Activated naive CD8-positive, alpha-beta T cell treated with anti-CD3 and anti-CD28 coated beads, Interleukin-2, amount 50 U/mL, for 24 hours (primary cell): ENCODE measurements around the gene DNASE2B.
A peak's percentile ranks its signal among the peaks of the same experiment; 100 is the strongest.

Experiments
- ATAC-seq: fragments of 150-1000 bp; cut with Tn5 transposase; one replicate; pipeline ENCODE4 v1.10.0; 2021
- DNase-seq: peaks from one replicate; pipeline ENCODE4 v3.0.0; 2021
- H3K27ac Mint-ChIP-seq: one replicate; pipeline ENCODE4 v1.8.0; 2021; ENCODE audit warnings: mild to moderate bottlenecking, mixed read lengths
- H3K27me3 Mint-ChIP-seq: one replicate; pipeline ENCODE4 v1.8.0; 2021; ENCODE audit warnings: mixed read lengths
- H3K36me3 Mint-ChIP-seq: one replicate; pipeline ENCODE4 v1.8.0; 2021; ENCODE audit warnings: low read depth, mixed read lengths
- H3K4me1 Mint-ChIP-seq: one replicate; pipeline ENCODE4 v1.8.0; 2021; ENCODE audit warnings: mixed read lengths
- H3K4me3 Mint-ChIP-seq: one replicate; pipeline ENCODE4 v1.8.0; 2021; ENCODE audit warnings: mild to moderate bottlenecking, moderate library complexity, mixed read lengths
- H3K9me3 Mint-ChIP-seq: one replicate; pipeline ENCODE4 v1.8.0; 2021; ENCODE audit warnings: mixed read lengths

The DNASE2B gene

GRCh38 chr1:84422909-84423308 is 24.6 kb downstream of the DNASE2B start:
- Mint-ChIP-seq H3K9me3 (no peaks in the 10 kb centered on the region), H3K4me1 (no peaks in the 10 kb centered on the region), H3K27ac (no peak overlapping the region), H3K36me3 (no peaks in the 10 kb centered on the region), H3K4me3 (no peak overlapping the region), H3K27me3 (no peaks in the 10 kb centered on the region)
- ATAC-seq: no peak
- DNase-seq: no peak

DNA sequence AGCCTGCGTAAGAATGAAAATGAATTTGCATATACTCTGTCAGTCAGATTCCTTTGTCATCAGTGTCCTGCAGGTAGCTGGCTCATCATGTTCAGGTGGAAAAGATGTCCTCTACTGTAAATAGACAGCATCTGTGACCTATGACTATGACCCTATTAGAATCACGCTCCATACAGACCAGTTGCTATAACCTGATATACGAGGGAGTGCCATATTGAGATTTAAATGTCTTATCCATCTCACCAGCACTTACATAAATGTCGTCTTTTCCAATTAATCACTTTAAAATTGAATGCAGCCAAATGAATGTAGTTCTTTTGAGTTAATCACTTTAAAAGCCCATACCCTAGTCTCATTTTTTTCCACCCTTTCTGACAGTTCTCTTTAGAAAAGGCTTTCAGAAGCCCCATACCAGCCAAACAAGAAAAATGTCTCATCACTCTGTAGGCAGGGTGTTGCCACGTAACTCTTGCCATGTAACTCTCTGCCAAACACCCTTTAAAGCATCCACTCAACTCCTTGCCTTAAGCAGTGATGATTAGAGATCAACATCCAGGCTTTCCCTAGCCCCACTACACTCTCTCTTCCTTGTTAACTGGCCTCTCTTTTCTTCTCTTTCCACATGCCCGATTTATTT is 26.3 kb downstream of the DNASE2B start:
- H3K9me3 Mint-ChIP-seq: peaks cover 2% of the 10 kb centered on the region
- no peak overlapping the region for H3K27ac Mint-ChIP-seq
- peaks cover under 1% of the 10 kb centered on the region for H3K36me3 Mint-ChIP-seq
- no peak for DNase-seq
- no peak for ATAC-seq
- no peaks in the 10 kb centered on the region for H3K4me1 Mint-ChIP-seq
- no peak overlapping the region for H3K4me3 Mint-ChIP-seq
- H3K27me3 Mint-ChIP-seq: no peaks in the 10 kb centered on the region

GRCh38 chr1:84425150-84425896 is 27.0 kb downstream of the DNASE2B start:
- no peaks in the 10 kb centered on the region for H3K4me1 Mint-ChIP-seq
- DNase-seq: no peak
- H3K9me3 Mint-ChIP-seq: peaks cover 6% of the 10 kb centered on the region
- peaks cover 2% of the 10 kb centered on the region for H3K36me3 Mint-ChIP-seq
- ATAC-seq: no peak
- H3K27ac Mint-ChIP-seq: no peak overlapping the region
- no peak overlapping the region for H3K4me3 Mint-ChIP-seq
- no peaks in the 10 kb centered on the region for H3K27me3 Mint-ChIP-seq

GRCh38 chr1:84426376-84426775 is 28.1 kb downstream of the DNASE2B start:
- DNase-seq (no peak), ATAC-seq (no peak)
- Mint-ChIP-seq H3K4me3 (no peak overlapping the region), H3K27me3 (no peaks in the 10 kb centered on the region), H3K4me1 (no peaks in the 10 kb centered on the region), H3K27ac (no peak overlapping the region), H3K9me3 (peaks cover 9% of the 10 kb centered on the region), H3K36me3 (peaks cover 2% of the 10 kb centered on the region)

DNA sequence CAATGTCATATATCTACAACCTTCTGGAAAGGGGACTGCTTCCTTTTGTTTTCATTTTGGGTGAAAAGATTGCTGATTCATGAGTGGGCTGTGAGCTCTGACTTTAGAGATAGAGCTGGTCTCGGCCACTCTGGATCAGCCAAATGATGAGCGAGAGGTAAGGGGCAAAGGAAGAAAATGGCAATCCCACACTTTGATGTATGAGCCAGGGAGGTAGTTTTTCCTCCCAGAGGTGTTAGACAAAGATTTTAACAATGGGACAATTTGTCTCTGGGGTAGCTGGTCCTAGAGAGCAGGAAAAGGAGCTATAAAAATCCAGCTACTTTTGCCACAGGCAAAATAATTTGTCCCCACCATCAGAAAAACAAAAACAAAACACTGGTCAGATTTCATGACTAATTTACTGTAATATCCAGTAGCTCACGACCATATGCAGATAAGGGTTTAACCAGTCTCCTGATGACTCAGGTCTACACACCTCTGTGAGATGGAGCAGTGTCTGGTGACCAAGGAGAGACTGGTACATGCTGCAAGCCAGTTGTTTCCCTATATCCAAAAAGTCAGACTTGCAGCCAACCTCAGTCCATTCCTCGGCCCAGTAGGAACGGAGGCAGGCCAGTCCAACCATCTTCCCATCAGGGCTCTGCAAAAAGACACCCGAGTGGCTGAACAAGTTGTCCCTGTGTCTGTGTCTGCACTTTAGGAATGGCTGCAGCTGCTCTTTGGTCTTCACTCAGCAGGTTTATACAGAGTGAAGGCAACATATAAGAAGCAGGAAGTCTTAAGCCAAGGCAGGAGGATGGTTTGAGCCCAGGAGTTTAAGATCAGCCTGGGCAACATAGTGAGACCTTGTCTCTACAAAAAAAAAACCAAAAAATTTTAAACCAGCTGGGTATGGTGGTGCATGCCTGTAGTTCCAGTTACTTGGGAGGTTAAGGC is 29.2 kb downstream of the DNASE2B start:
- no peak overlapping the region for H3K4me3 Mint-ChIP-seq
- no peak for DNase-seq
- ATAC-seq: no peak

GRCh38 chr1:84428235-84428634 is 30.0 kb downstream of the DNASE2B start:
- Mint-ChIP-seq H3K27me3 (no peaks in the 10 kb centered on the region), H3K36me3 (peaks cover 2% of the 10 kb centered on the region), H3K4me3 (no peak overlapping the region), H3K27ac (no peak overlapping the region), H3K9me3 (peaks cover 9% of the 10 kb centered on the region), H3K4me1 (peaks cover 2% of the 10 kb centered on the region)
- ATAC-seq (no peak), DNase-seq (no peak)

More for the DNA sequence above, 29.2 kb downstream of the DNASE2B start:
- Mint-ChIP-seq H3K27ac (no peak overlapping the region), H3K4me1 (no peaks in the 10 kb centered on the region), H3K9me3 (peaks cover 9% of the 10 kb centered on the region), H3K27me3 (no peaks in the 10 kb centered on the region), H3K36me3 (peaks cover 2% of the 10 kb centered on the region)

DNA sequence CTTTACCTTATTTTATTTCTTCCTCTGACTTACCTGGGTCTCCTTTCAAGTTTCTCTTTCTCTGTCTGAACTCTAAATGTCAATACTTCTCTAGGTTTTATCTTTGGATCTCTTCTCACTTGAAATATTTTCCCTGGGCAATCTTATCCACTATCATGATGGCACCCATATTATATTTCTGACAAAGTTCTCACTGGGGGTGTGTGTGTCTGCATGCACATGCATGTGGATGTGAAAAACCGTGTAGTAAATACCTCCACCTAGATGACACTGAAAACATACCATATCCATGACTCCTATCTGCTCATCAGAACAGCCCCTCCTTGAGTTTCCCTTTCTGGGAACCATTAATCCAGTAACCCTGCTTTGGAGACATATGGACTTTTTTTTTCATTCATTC is 30.9 kb downstream of the DNASE2B start:
- Mint-ChIP-seq H3K4me3 (no peak overlapping the region), H3K4me1 (peaks cover 10% of the 10 kb centered on the region), H3K36me3 (peaks cover 2% of the 10 kb centered on the region), H3K27me3 (no peaks in the 10 kb centered on the region), H3K9me3 (peaks cover 9% of the 10 kb centered on the region), H3K27ac (no peak overlapping the region)
- ATAC-seq (no peak), DNase-seq (no peak)

- H3K27me3 Mint-ChIP-seq: no peaks in the 10 kb centered on the region
- H3K9me3 Mint-ChIP-seq: peaks cover 9% of the 10 kb centered on the region
- H3K4me3 Mint-ChIP-seq: no peak overlapping the region
- H3K27ac Mint-ChIP-seq: no peak overlapping the region
- peaks cover 2% of the 10 kb centered on the region for H3K36me3 Mint-ChIP-seq
- H3K4me1 Mint-ChIP-seq: peaks cover 10% of the 10 kb centered on the region
- no peak for ATAC-seq
- DNase-seq: no peak
Measured at GRCh38 chr1:84430546-84430945, 32.3 kb downstream of the DNASE2B start.

GRCh38 chr1:84433258-84434080 is 35.2 kb downstream of the DNASE2B start:
- Mint-ChIP-seq H3K36me3 (peaks cover 2% of the 10 kb centered on the region), H3K4me1 (peaks cover 10% of the 10 kb centered on the region), H3K4me3 (peak overlapping the region; percentile 64), H3K27me3 (no peaks in the 10 kb centered on the region), H3K27ac (peak overlapping the region; percentile 2), H3K9me3 (peaks cover 9% of the 10 kb centered on the region)
- ATAC-seq (peak; percentile 76), DNase-seq (peak; percentile 58)

DNA sequence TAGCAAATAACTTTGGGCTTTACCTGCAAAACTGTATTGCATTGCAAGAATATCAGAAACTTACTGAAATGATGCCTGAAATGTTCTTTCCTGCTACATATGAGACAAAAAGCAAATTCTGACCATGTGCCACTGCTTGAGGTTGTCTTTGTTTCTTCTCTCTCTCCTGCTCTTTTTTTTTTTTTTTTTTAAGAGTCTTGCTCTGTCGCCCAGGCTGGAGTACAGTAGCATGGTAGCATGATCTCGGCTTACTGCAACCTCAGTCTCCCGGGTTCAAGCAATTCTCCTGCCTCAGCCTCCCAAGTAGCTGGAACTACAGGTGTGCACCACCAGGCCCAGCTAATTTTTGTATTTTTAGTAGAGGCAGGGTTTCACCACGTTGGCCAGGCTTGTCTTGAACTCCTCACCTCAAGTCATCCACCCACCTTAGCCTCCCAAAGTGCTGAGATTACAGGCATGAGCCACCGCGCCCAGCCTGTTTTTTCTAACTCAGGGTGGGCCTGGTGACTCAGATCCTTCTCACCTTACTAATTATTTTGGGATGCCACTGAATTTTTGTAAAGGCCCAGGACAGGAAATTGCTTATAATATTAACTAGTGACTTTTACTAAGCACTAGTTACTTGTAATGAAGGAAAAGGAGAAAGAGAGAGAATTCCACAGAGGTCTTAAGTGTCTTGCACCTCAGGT is 35.9 kb downstream of the DNASE2B start:
- Mint-ChIP-seq H3K4me3 (peak overlapping the region; percentile 64), H3K27me3 (no peaks in the 10 kb centered on the region), H3K27ac (peak overlapping the region; percentile 2), H3K9me3 (peaks cover 9% of the 10 kb centered on the region), H3K4me1 (peaks cover 10% of the 10 kb centered on the region), H3K36me3 (peaks cover 2% of the 10 kb centered on the region)
- DNase-seq (no peak), ATAC-seq (no peak)

DNA sequence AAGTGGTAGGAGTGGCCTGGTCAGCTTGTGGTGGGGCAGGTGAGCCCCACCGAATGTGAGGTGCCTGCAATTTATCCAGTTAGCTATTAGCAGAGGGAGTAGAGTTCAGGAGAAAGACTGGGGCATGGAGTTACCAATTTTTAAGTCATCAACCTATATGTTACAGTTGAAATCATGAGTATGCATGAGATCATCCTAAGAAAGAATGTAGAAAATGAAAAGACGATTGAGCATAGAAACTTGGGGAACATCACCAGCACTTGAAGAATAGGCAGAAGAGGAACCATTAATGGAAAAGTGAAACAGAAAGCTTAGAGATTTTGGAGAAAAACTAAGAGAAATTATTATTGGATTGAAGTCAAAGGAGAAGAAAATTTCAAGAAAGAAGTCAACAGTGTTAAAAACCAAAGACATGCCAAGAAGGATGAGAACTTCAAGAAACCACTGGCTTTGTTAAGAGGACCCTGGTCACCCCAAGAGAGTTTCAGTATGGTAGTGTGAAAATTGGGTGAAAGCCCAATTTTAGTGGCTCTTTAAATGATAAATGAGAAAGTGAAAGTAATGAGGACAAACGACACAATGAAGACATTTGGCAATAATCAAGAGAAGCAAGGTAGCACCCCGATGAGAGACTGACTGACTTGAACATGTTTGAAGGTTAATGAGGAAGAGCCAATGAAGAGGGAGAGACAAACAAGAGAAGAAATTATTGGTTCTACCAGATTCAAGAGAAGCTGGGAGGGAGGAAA is 36.7 kb downstream of the DNASE2B start:
- no peaks in the 10 kb centered on the region for H3K36me3 Mint-ChIP-seq
- peaks cover 10% of the 10 kb centered on the region for H3K4me1 Mint-ChIP-seq
- DNase-seq (no peak), ATAC-seq (no peak)
- H3K27ac Mint-ChIP-seq: no peak overlapping the region
- no peaks in the 10 kb centered on the region for H3K27me3 Mint-ChIP-seq
- H3K4me3 Mint-ChIP-seq: no peak overlapping the region
- peaks cover 5% of the 10 kb centered on the region for H3K9me3 Mint-ChIP-seq

- H3K4me3 Mint-ChIP-seq: no peak overlapping the region
- peaks cover 10% of the 10 kb centered on the region for H3K4me1 Mint-ChIP-seq
- H3K9me3 Mint-ChIP-seq: no peaks in the 10 kb centered on the region
- peak; percentile 13 for ATAC-seq
- no peak overlapping the region for H3K27ac Mint-ChIP-seq
- H3K27me3 Mint-ChIP-seq: no peaks in the 10 kb centered on the region
- no peaks in the 10 kb centered on the region for H3K36me3 Mint-ChIP-seq
- no peak for DNase-seq
Measured at GRCh38 chr1:84436876-84437655, 38.8 kb downstream of the DNASE2B start.
